Purkinje cell (primary cell): ENCODE results near the gene SLC25A45. TPM values are rescaled to one million over a fixed set of nuclear protein-coding genes. Genes with fewer than 3 reads are reported as not detected.

ENCODE experiments used
- polyA plus RNA-seq: library from polyadenylated mRNA; unstranded; fragments of >200 nt; fragmentation: Nextera tagmentation; gene quantifications from 2 replicates; pipeline ENCODE4 v1.2.1, GENCODE V29; 2014

Gene SLC25A45, protein sequence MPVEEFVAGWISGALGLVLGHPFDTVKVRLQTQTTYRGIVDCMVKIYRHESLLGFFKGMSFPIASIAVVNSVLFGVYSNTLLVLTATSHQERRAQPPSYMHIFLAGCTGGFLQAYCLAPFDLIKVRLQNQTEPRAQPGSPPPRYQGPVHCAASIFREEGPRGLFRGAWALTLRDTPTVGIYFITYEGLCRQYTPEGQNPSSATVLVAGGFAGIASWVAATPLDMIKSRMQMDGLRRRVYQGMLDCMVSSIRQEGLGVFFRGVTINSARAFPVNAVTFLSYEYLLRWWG
- polyA plus RNA-seq: 0.51 TPM in 1 of 2 replicates, not detected in the other

GRCh38 chr11:65382033-65382803 is at the start of gene SLC25A45:
Gene SLC25A45 (minus strand): TSS chr11:65382646. CDS start chr11:65381951, 695 bp downstream.

DNA sequence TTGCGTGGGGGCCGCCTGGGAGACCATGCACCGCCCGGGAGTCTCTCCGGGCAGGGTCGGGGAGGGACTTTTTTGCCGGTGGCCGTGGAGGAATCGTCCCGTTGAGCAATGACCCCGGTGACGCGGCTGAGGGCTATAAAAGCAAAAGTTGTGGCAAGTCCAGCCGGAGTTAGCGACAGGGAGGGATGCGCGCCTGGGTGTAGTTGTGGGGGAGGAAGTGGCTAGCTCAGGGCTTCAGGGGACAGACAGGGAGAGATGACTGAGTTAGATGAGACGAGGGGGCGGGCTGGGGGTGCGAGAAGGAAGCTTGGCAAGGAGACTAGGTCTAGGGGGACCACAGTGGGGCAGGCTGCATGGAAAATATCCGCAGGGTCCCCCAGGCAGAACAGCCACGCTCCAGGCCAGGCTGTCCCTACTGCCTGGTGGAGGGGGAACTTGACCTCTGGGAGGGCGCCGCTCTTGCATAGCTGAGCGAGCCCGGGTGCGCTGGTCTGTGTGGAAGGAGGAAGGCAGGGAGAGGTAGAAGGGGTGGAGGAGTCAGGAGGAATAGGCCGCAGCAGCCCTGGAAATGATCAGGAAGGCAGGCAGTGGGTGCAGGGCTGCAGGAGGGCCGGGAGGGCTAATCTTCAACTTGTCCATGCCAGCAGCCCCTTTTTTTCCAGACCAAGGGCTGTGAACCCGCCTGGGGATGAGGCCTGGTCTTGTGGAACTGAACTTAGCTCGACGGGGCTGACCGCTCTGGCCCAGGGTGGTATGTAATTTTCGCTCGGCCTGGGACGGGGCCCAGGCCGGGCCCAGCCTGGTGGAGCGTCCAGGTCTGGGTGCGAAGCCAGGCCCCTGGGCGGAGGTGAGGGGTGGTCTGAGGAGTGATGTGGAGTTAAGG is 40.4 kb upstream of the SLC25A45 start, which contains the start of gene NEAT1:
TSS of gene NEAT1 (plus strand) at position 166 of the 883 bp plus-strand sequence.

DNA sequence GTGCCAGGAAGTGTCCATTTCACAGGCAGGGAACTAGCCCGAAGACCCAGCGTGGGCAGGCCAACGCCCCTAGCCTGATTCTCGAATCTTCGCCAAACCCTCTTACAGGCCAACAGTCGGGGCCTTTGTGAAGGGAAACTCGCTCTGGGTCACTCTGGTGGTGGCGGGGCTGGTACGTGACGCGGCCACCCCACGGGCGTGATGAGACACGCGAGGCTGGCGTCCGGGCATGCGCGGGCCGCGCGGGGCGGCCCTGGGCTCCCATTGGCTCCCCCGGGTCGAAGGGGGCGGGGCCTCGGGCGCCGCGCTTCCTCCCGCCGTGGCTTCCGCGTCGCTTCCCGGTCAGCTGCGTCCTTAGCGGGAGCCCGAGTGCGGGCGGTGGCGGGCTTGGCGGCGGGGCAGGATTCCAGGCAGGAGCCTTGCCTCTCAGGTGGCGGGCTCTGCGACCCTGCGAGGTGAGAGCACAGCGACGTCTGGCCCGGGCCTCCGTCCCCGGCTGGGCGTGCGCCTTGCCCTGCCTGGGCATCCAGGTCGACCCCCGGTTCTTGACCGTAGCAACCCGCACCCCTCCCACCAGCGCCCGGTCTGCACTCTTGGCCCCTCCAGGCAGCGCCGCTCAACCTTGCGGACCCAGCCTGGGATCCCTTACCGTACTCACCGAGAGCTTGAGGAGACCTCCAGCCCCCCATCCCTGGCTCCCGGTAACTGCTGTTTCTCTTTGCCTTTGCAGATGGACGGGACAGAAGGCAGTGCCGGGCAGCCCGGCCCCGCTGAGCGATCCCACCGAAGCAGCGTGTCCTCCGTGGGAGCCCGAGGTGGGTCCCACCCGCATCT is 4.1 kb upstream of the SLC25A45 start, which contains the start of gene FRMD8:
TSS of gene FRMD8 (plus strand) at position 331 of the 834 bp plus-strand sequence. CDS start at position 731, 400 bp downstream.

GRCh38 chr11:65354265-65355012 is 28.0 kb downstream of the SLC25A45 start, which contains the start of gene TIGD3:
Gene TIGD3 (plus strand): TSS chr11:65354751. CDS start chr11:65355809, 1,058 bp downstream.

Other genes with a start within 250 kb of the SLC25A45 start
- 24.2 and 35.0 TPM in 2 replicates for gene SYVN1, start 248.1 kb downstream of the SLC25A45 start, polyA plus RNA-seq
- gene SPDYC, start 212.4 kb downstream of the SLC25A45 start, polyA plus RNA-seq: not detected in 2 replicates
- gene CAPN1, start 200.7 kb downstream of the SLC25A45 start, polyA plus RNA-seq: 4.1 and 6.8 TPM in 2 replicates
- gene POLA2, start 120.7 kb downstream of the SLC25A45 start, polyA plus RNA-seq: 1.6 and 4.8 TPM in 2 replicates
- gene CDC42EP2, start 67.8 kb downstream of the SLC25A45 start, polyA plus RNA-seq: 2.8 and 4.2 TPM in 2 replicates
- 19.0 and 20.5 TPM in 2 replicates for gene DPF2, start 48.8 kb downstream of the SLC25A45 start, polyA plus RNA-seq
- gene TIGD3, start 27.9 kb downstream of the SLC25A45 start, polyA plus RNA-seq: 1.7 and 1.8 TPM in 2 replicates
- gene FRMD8, start 4.0 kb upstream of the SLC25A45 start, polyA plus RNA-seq: 2.2 and 2.6 TPM in 2 replicates
- gene NEAT1, start 40.2 kb upstream of the SLC25A45 start, polyA plus RNA-seq: 65.7 and 70.6 TPM in 2 replicates
- gene MALAT1, start 116.4 kb upstream of the SLC25A45 start, polyA plus RNA-seq: 70,295 and 74,607 TPM in 2 replicates
- gene SCYL1, start 142.4 kb upstream of the SLC25A45 start, polyA plus RNA-seq: 17.9 and 24.7 TPM in 2 replicates
- gene LTBP3, start 175.7 kb upstream of the SLC25A45 start, polyA plus RNA-seq: 0.57 and 1.3 TPM in 2 replicates
- gene ZNRD2, start 187.8 kb upstream of the SLC25A45 start, polyA plus RNA-seq: 9.2 and 18.7 TPM in 2 replicates
- gene FAM89B, start 189.9 kb upstream of the SLC25A45 start, polyA plus RNA-seq: 3.2 and 10.1 TPM in 2 replicates
- not detected in 2 replicates for gene EHBP1L1, start 193.4 kb upstream of the SLC25A45 start, polyA plus RNA-seq
- gene KCNK7, start 213.2 kb upstream of the SLC25A45 start, polyA plus RNA-seq: not detected in 2 replicates
- 0.78 and 1.7 TPM in 2 replicates for gene MAP3K11, start 231.6 kb upstream of the SLC25A45 start, polyA plus RNA-seq
- 0.74 and 1.5 TPM in 2 replicates for gene PCNX3, start 233.1 kb upstream of the SLC25A45 start, polyA plus RNA-seq